ENCODE data around the gene CACNA1S. TPM values are rescaled to one million over a fixed set of nuclear protein-coding genes. Genes with fewer than 3 reads are reported as not detected.

CACNA1S gene
- total RNA-seq = 0.06 TPM
- long read RNA-seq = 0 reads

DNA sequence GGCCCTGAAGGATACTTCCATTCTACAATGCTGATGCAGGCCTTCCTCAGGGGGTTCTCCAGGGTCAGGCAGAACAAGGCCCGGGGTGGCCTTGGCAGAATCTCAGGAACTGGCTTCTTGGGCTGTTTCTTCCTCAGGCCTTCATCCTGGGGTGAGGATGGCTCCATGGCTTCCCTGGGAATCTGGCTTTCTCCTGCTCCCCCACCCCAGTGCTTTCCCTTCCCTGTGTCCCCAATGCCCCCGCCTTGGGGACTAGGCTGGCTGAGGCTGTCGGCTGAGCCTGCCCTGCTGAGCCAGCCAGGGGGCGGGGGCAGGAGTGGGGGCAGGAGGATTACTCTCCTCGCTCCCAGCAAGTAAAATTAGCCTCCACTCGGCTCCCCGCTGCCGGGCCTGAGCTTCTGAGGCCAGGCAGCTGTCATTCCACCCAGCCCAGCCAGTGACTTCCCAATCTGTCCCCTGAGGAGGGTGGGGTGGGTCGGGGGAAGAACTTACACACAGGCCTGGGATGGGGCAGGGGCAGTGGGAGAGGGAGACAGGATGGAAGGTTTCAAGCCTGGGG, at the start of gene CACNA1S:
TSS of gene CACNA1S (minus strand) at position 254 of the 559 bp plus-strand sequence. CDS start at position 167, 87 bp downstream.
- no peak for DNase-seq
- Histone ChIP-seq H3K4me3 (no peak within 1 kb of the TSS), H3K36me3 (no peaks in the 10 kb centered on the region), H3K4me1 (peaks cover 3% of the 10 kb centered on the region), H3K9me3 (no peaks in the 10 kb centered on the region), H3K27ac (no peak within 1 kb of the TSS), H3K27me3 (ENCODE audit: low read depth) (peaks cover 7% of the 10 kb centered on the region)
- TF ChIP-seq, protein P1, sequence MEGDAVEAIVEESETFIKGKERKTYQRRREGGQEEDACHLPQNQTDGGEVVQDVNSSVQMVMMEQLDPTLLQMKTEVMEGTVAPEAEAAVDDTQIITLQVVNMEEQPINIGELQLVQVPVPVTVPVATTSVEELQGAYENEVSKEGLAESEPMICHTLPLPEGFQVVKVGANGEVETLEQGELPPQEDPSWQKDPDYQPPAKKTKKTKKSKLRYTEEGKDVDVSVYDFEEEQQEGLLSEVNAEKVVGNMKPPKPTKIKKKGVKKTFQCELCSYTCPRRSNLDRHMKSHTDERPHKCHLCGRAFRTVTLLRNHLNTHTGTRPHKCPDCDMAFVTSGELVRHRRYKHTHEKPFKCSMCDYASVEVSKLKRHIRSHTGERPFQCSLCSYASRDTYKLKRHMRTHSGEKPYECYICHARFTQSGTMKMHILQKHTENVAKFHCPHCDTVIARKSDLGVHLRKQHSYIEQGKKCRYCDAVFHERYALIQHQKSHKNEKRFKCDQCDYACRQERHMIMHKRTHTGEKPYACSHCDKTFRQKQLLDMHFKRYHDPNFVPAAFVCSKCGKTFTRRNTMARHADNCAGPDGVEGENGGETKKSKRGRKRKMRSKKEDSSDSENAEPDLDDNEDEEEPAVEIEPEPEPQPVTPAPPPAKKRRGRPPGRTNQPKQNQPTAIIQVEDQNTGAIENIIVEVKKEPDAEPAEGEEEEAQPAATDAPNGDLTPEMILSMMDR (IDR thresholded peaks at IDR 0.05) = no peak
- intact Hi-C loops (cut with DNase I) = no loop called here
- ATAC-seq = no peak

DNA sequence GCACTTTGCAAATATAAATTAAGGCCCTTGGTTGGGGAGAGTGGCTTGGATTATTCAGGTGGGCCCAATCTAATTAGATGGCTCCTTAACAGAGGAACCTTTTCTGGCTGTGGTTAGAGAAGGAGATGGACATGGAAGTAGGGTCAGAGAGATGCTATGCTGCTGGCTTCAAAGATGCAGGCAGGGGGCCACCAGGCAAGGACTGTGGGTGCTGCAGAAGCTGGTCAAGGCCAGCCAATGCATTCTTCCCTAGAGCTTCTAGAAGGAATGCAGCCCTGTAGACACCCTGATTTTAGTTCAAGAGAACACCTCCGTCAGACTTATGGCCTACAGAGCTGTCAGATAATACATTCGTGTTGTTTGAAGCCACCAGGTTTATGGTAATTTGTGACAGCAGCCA, 45.7 kb upstream of the CACNA1S start:
- H3K9me3 ChIP-seq = no peaks in the 10 kb centered on the region
- H3K36me3 ChIP-seq = no peaks in the 10 kb centered on the region
- H3K27ac ChIP-seq = no peak overlapping the region
- no peaks in the 10 kb centered on the region for H3K27me3 ChIP-seq (ENCODE audit: low read depth)
- intact Hi-C loops (cut with DNase I) = no loop called here
- TF ChIP-seq, protein P1 (IDR thresholded peaks at IDR 0.05) = no peak
- ATAC-seq = no peak
- H3K4me1 ChIP-seq = peaks cover 14% of the 10 kb centered on the region
- no peak for DNase-seq
- H3K4me3 ChIP-seq = no peak overlapping the region

- no peak overlapping the region for H3K4me3 ChIP-seq
- peaks cover 19% of the 10 kb centered on the region for H3K4me1 ChIP-seq
- intact Hi-C loops (cut with DNase I) = no loop called here
- ATAC-seq (no peak), DNase-seq (no peak)
- no peak overlapping the region for H3K27ac ChIP-seq
- H3K27me3 ChIP-seq (ENCODE audit: low read depth) = no peaks in the 10 kb centered on the region
- TF ChIP-seq, protein P1 (IDR thresholded peaks at IDR 0.05) = no peak
- H3K9me3 ChIP-seq = no peaks in the 10 kb centered on the region
- H3K36me3 ChIP-seq = no peaks in the 10 kb centered on the region
These were observed 44.6 kb upstream of the CACNA1S start for GRCh38 chr1:201156819-201157218.

- Histone ChIP-seq H3K27me3 (ENCODE audit: low read depth) (no peaks in the 10 kb centered on the region), H3K4me3 (no peak overlapping the region), H3K9me3 (no peaks in the 10 kb centered on the region), H3K27ac (no peak overlapping the region), H3K36me3 (peaks cover 4% of the 10 kb centered on the region), H3K4me1 (peaks cover 19% of the 10 kb centered on the region)
- TF ChIP-seq, protein P1 (IDR thresholded peaks at IDR 0.05) = no peak
- no peak for ATAC-seq
- intact Hi-C loops (cut with DNase I) = no loop called here
- no peak for DNase-seq
These were observed 44.1 kb upstream of the CACNA1S start for GRCh38 chr1:201156346-201156745.

DNA sequence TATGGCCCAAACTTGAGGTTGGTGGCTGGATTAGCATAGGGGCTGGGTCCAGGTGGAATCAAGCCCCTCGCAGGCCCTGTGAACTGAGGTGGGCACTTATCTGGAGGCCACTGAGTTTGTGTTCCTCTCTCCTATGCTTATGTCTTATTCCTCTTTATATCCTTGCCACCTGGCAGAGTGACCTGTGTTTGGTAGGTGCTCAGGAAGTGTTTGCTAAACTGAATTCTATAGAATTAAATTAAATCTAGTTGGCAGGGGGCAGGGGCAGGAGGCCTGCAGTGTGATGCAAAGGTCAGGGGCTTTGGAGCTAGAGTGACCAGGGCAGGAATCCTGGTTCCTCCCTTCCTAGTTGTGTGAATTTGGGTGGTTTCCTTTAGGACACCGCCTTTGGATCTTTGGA, 43.1 kb upstream of the CACNA1S start:
- H3K36me3 ChIP-seq = peaks cover 14% of the 10 kb centered on the region
- peaks cover 19% of the 10 kb centered on the region for H3K4me1 ChIP-seq
- intact Hi-C loops (cut with DNase I) = no loop called here
- H3K27me3 ChIP-seq (ENCODE audit: low read depth) = no peaks in the 10 kb centered on the region
- ATAC-seq = no peak
- no peak overlapping the region for H3K4me3 ChIP-seq
- H3K9me3 ChIP-seq = no peaks in the 10 kb centered on the region
- no peak for DNase-seq
- TF ChIP-seq, protein P1 (IDR thresholded peaks at IDR 0.05) = no peak
- no peak overlapping the region for H3K27ac ChIP-seq
